ENCODE results near the gene MADD.

GRCh38 chr11:47256374-47256773 lies 13.6 kb upstream of the MADD start:
- TF ChIP-seq POLR2AphosphoS5 (IDR thresholded peaks at IDR 0.05; ENCODE audit: low read depth) (no peak), NANOG (IDR thresholded peaks at IDR 0.05; ENCODE audit: borderline replicate concordance) (no peak), CTCF (conservative IDR thresholded peaks at IDR 0.05; ENCODE audit: low read depth in 2 of 2) (no peak), ETS1 (IDR thresholded peaks at IDR 0.05) (no peak), CREB1 (CRISPR knock-in tag; IDR thresholded peaks at IDR 0.05; ENCODE audit: low read depth) (no peak), EZH2phosphoT487 (IDR thresholded peaks at IDR 0.05; ENCODE audit: unreplicated experiment) (no peak), EZH2 (IDR thresholded peaks at IDR 0.05; ENCODE audit: low read depth, unreplicated experiment) (no peak), JUNB (IDR thresholded peaks at IDR 0.05; ENCODE audit: unreplicated experiment) (no peak), REST (IDR thresholded peaks at IDR 0.05; ENCODE audit: unreplicated experiment) (no peak), ZNF462 (CRISPR knock-in tag; IDR thresholded peaks at IDR 0.05) (no peak), ZNF114 (CRISPR knock-in tag; IDR thresholded peaks at IDR 0.05) (no peak), STAT1 (IDR thresholded peaks at IDR 0.05; ENCODE audit: unreplicated experiment) (no peak)

Measured in GM23338 (cell line).